Measurements from ENCODE around the gene TTBK1. TPM values are rescaled to one million over a fixed set of nuclear protein-coding genes. Genes with fewer than 3 reads are reported as not detected.

TTBK1 gene
- total and polyA plus RNA-seq, 2 donors (not counting 1 experiment from before 2014, with no cell fraction given) = 0.07 TPM; not detected in 1

GRCh38 chr6:43261198-43261597, 17.9 kb downstream of the TTBK1 start:
- Mint-ChIP-seq H3K27me3 (peaks cover 8% of the 10 kb centered on the region), H3K27ac (no peak overlapping the region), H3K9me3 (ENCODE audit: insufficient read depth) (no peaks in the 10 kb centered on the region), H3K4me3 (no peak overlapping the region), H3K4me1 (peaks cover 6% of the 10 kb centered on the region)
- Histone ChIP-seq H3K4me1 (ENCODE audit: control insufficient read depth in 2 of 2, insufficient read depth in 2 of 2, low read length in 2 of 2) (no peaks in the 10 kb centered on the region), H3K9ac (ENCODE audit: low read length) (no peak overlapping the region), H3K9me3 (ENCODE audit: control extremely low read depth in 1 of 3, control insufficient read depth in 2 of 3, insufficient read depth in 1 of 3, low read length in 2 of 3) (peaks cover 0 to 4% (median 0%) of the 10 kb centered on the region in 3 donors), H4K20me1 (ENCODE audit: control insufficient read depth, insufficient read depth, low read length, poor library complexity, severe bottlenecking) (no peaks in the 10 kb centered on the region), H3K4me3 (ENCODE audit: control extremely low read depth in 1 of 5, extremely low read depth in 1 of 5, insufficient read depth in 1 of 5, low read depth in 2 of 5, low read length in 4 of 5) (no peak overlapping the region), H3K27ac (ENCODE audit: low read length in 2 of 2) (no peak overlapping the region), H3K79me2 (ENCODE audit: control insufficient read depth, insufficient read depth, low read length) (no peaks in the 10 kb centered on the region), H3K36me3 (replicated peaks in 1 of 2; ENCODE audit: control extremely low read depth in 1 of 2, control insufficient read depth in 1 of 2, extremely low read depth in 1 of 2, insufficient read depth in 2 of 2, low read length in 1 of 2) (no peaks in the 10 kb centered on the region), H2AFZ (ENCODE audit: insufficient read depth, low read depth, low read length, poor library complexity, severe bottlenecking) (no peak overlapping the region), H3K4me2 (replicated peaks; ENCODE audit: low read depth, low read length, poor library complexity, severe bottlenecking) (no peak overlapping the region), H3K27me3 (replicated peaks in 1 of 4; ENCODE audit: control extremely low read depth in 1 of 4, control insufficient read depth in 3 of 4, insufficient read depth in 4 of 4, low read length in 3 of 4) (peaks cover 0 to 6% (median 0%) of the 10 kb centered on the region in 4 experiments)
- no peak for DNase-seq
- TF ChIP-seq EZH2 (IDR thresholded peaks at IDR 0.05; ENCODE audit: borderline replicate concordance, insufficient read depth, low read depth, low read length, poor library complexity, severe bottlenecking) (no peak), CTCF (IDR thresholded peaks at IDR 0.05) (no peak)
- POLR2A ChIA-PET = no interaction called here
- intact Hi-C loops (cut with micrococcal nuclease) = no loop called here
- ATAC-seq (ENCODE audit: low read depth) = no peak
- CTCF ChIA-PET = interaction anchor here (0.7 to 6.6 kb wide), 10 partner anchors 23 to 245 kb away, joined by 3 to 73 read pairs (median 8); partner anchors contain the start of gene CRIP3
- WGBS (ENCODE audit: insufficient coverage) = 97% methylated on average over 4 of the region's 5 CpGs

DNA sequence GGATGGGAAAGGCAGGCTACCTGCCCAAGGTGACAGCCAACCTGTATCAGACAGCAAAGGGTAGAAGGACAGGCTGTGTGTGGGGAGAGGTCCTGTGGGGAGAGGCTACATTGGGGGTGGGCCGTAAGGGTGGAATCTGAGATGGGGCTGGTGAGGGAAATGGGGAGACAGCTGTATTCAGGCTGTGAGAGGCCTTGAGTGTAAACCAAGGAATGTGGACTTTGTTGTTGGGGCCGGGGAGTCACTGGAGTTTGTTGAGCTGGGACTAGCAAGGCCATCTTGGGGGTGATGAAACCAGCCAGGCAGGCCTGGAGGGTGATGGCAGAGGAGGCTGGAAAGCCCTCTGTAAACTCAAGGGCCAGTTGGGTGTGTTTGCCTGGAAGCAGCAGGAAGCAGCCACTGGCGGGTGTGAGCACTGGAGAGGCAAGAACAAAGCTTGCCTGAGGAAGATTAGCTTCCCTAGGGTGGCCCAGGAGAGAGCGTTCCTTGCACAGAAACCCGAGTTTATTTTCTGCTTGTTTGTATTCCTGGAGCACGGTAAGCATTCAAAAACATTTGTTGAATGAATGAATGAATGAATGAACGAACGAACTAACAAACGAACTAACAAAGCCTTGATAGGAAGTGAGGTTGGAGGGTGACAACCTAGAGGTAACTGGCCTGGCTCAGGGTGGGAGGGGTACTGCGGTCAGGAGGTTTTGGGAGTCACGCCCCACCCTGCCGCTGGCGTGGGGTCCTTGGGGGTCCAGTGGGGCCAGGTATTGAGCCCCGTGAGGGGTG, 18.9 kb downstream of the TTBK1 start:
- Histone ChIP-seq H3K27ac (ENCODE audit: low read length in 2 of 2) (no peak overlapping the region), H3K79me2 (ENCODE audit: control insufficient read depth, insufficient read depth, low read length) (no peaks in the 10 kb centered on the region), H3K36me3 (replicated peaks in 1 of 2; ENCODE audit: control extremely low read depth in 1 of 2, control insufficient read depth in 1 of 2, extremely low read depth in 1 of 2, insufficient read depth in 2 of 2, low read length in 1 of 2) (no peaks in the 10 kb centered on the region), H3K4me2 (replicated peaks; ENCODE audit: low read depth, low read length, poor library complexity, severe bottlenecking) (no peak overlapping the region), H2AFZ (ENCODE audit: insufficient read depth, low read depth, low read length, poor library complexity, severe bottlenecking) (no peak overlapping the region), H3K9me3 (ENCODE audit: control extremely low read depth in 1 of 3, control insufficient read depth in 2 of 3, insufficient read depth in 1 of 3, low read length in 2 of 3) (peaks cover 0 to 4% (median 0%) of the 10 kb centered on the region in 3 donors), H3K27me3 (replicated peaks in 1 of 4; ENCODE audit: control extremely low read depth in 1 of 4, control insufficient read depth in 3 of 4, insufficient read depth in 4 of 4, low read length in 3 of 4) (peaks cover 0 to 4% (median 0%) of the 10 kb centered on the region in 4 experiments), H3K4me1 (ENCODE audit: control insufficient read depth in 2 of 2, insufficient read depth in 2 of 2, low read length in 2 of 2) (no peaks in the 10 kb centered on the region), H3K9ac (ENCODE audit: low read length) (no peak overlapping the region), H3K4me3 (ENCODE audit: control extremely low read depth in 1 of 5, extremely low read depth in 1 of 5, insufficient read depth in 1 of 5, low read depth in 2 of 5, low read length in 4 of 5) (no peak overlapping the region), H4K20me1 (ENCODE audit: control insufficient read depth, insufficient read depth, low read length, poor library complexity, severe bottlenecking) (no peaks in the 10 kb centered on the region)
- no peak overlapping the region for H3K4me3 Mint-ChIP-seq
- ATAC-seq (ENCODE audit: low read depth) (no peak), DNase-seq (no peak)
- no peak overlapping the region for H3K27ac Mint-ChIP-seq
- 91% methylated on average over 14 of the region's 14 CpGs for WGBS (ENCODE audit: insufficient coverage)
- intact Hi-C loops (cut with micrococcal nuclease) = no loop called here
- TF ChIP-seq EZH2 (IDR thresholded peaks at IDR 0.05; ENCODE audit: borderline replicate concordance, insufficient read depth, low read depth, low read length, poor library complexity, severe bottlenecking) = no peak
- TF ChIP-seq CTCF (IDR thresholded peaks at IDR 0.05) = no peak
- peaks cover 4% of the 10 kb centered on the region for H3K27me3 Mint-ChIP-seq
- POLR2A ChIA-PET = no interaction called here
- CTCF ChIA-PET = interaction anchor here (0.7 to 6.6 kb wide), 18 partner anchors 18 to 305 kb away, joined by 3 to 73 read pairs (median 6); partner anchors contain the start of gene CRIP3
- no peaks in the 10 kb centered on the region for H3K9me3 Mint-ChIP-seq (ENCODE audit: insufficient read depth)
- H3K4me1 Mint-ChIP-seq = peaks cover 6% of the 10 kb centered on the region

All from B cell (primary cell).